DND-41 (cell line): ENCODE measurements around the gene TMTC4.

Experiments used
- ATAC-seq: fragments of 200-7000 bp; cut with Tn5 transposase; 3 replicates; pipeline ENCODE4 v1.9.1; 2021; ENCODE audit warnings: low read depth; ENCODE audit not compliant: insufficient read depth
- DNase-seq: peaks from one replicate; pipeline ENCODE4 v3.0.0-alpha.2; 2020
- H2AFZ ChIP-seq: 2 replicates; pipeline ENCODE4 v1.6.0; 2012; ENCODE audit warnings: low read depth, low read length
- H3K27ac ChIP-seq: 2 replicates; pipeline ENCODE4 v1.5.1; 2012; ENCODE audit warnings: low read length, inconsistent platforms
- H3K27me3 ChIP-seq: fragments of 200-600 bp; sonication (generic); 2 replicates; pipeline ENCODE4 v1.6.0; 2012; ENCODE audit warnings: low read length, mild to moderate bottlenecking, inconsistent platforms; ENCODE audit not compliant: insufficient read depth, poor library complexity
- H3K36me3 ChIP-seq: 2 replicates; pipeline ENCODE4 v1.5.1; 2012; ENCODE audit warnings: low read length, inconsistent platforms; ENCODE audit not compliant: insufficient read depth
- H3K4me1 ChIP-seq: 2 replicates; pipeline ENCODE4 v1.5.1; 2012; ENCODE audit warnings: mild to moderate bottlenecking, low read length; ENCODE audit not compliant: insufficient read depth
- H3K4me2 ChIP-seq: 2 replicates; pipeline ENCODE4 v1.6.0; 2012; ENCODE audit warnings: mild to moderate bottlenecking, moderate library complexity, low read length, inconsistent platforms; ENCODE audit not compliant: insufficient read depth
- H3K4me3 ChIP-seq, 2 experiments: fragments of 200-600 bp in 1 of 2; shearing (Covaris generic) in 1 of 2; 2 replicates each; pipeline ENCODE4 v1.5.1; 2012 to 2016; ENCODE audit warnings: inconsistent platforms in 2 of 2, low read length in 2 of 2, mild to moderate bottlenecking in 2 of 2, low read depth in 1 of 2, moderate library complexity in 1 of 2
- H3K79me2 ChIP-seq: 2 replicates; pipeline ENCODE4 v1.6.0; 2012; ENCODE audit warnings: low read length, inconsistent platforms; ENCODE audit not compliant: insufficient read depth
- H3K9ac ChIP-seq: 2 replicates; pipeline ENCODE4 v1.6.0; 2012; ENCODE audit warnings: low read depth, mild to moderate bottlenecking, inconsistent platforms, low read length, moderate library complexity
- H3K9me3 ChIP-seq: 2 replicates; pipeline ENCODE4 v1.5.1; 2012; ENCODE audit warnings: low read length, moderate library complexity, mild to moderate bottlenecking, inconsistent platforms; ENCODE audit not compliant: insufficient read depth, severe bottlenecking
- H4K20me1 ChIP-seq: 2 replicates; pipeline ENCODE4 v1.6.0; 2012; ENCODE audit warnings: low read length; ENCODE audit not compliant: insufficient read depth
- EZH2 ChIP-seq: IDR thresholded peaks from 3 replicates; pipeline ENCODE4 v1.6.1; 2012; ENCODE audit warnings: borderline replicate concordance, low read depth, mild to moderate bottlenecking, moderate library complexity, low read length, inconsistent platforms; ENCODE audit not compliant: severe bottlenecking
- TF ChIP-seq, protein P1 (sequence below): IDR thresholded peaks from 2 replicates; pipeline ENCODE4 v1.5.1; 2012; ENCODE audit warnings: borderline replicate concordance, low read length, moderate library complexity, mild to moderate bottlenecking; ENCODE audit not compliant: poor library complexity, severe bottlenecking; ENCODE audit errors: extremely low read depth

Gene TMTC4

DNA sequence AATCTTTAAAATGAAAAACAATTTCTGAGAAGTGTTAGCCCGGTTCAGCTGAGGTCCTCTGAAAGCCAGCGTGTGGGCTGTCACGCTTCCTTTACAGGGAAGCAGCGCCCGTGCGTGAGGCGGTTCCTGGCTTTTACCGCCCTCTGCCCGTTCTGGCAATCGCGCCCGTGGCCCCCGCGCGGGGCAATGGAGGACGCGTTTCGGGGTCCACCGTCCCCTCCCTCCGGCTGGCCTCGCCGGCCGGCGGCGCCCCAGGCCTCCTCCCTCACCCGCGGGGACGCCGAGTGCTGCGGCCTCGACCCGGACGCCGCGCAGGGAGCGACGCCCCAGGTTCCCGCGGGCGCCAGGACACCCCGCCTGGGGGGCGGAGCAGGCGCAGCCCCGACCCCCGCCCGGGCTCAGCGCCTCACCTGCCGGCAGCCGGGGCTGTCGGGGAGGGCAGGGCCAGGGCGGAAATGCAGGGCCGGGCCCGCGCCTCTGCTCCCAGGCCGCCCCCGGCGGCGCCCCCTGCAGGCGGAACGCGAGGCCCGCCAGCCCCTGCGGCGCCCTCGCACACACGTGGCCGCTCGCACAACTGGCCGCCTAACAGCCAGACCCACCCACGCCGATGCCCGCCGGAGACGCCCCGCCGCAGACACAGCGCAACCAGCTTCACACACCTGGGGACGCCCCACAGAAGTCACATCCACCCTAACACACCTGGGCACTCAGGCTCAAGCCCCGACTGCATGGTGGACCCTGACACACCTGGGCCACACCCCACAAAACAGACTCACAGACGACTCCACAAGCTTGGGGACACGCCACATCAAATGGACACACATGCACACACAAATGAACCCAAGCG, 86.0 kb downstream of the TMTC4 start, which contains the start of gene GGACT:
Gene GGACT, minus strand, starts transcription at position 459 of the 847 bp plus-strand sequence. CDS start 56,198 bp downstream, outside the sequence.
- peak within 1 kb of the TSS; percentile 45 to 76; a peak in 3 of 4 replicates for H3K4me3 ChIP-seq
- H3K27me3 ChIP-seq, result no peaks in the 10 kb centered on the region
- peak within 1 kb of the TSS; percentile 100 for H2AFZ ChIP-seq
- H3K9ac ChIP-seq, result peak within 1 kb of the TSS; percentile 93
- peak; percentile 84 for DNase-seq
- H4K20me1 ChIP-seq, result no peaks in the 10 kb centered on the region
- peak; percentile 92 for ATAC-seq
- H3K27ac ChIP-seq, result peak within 1 kb of the TSS; percentile 82
- TF ChIP-seq, protein P1, sequence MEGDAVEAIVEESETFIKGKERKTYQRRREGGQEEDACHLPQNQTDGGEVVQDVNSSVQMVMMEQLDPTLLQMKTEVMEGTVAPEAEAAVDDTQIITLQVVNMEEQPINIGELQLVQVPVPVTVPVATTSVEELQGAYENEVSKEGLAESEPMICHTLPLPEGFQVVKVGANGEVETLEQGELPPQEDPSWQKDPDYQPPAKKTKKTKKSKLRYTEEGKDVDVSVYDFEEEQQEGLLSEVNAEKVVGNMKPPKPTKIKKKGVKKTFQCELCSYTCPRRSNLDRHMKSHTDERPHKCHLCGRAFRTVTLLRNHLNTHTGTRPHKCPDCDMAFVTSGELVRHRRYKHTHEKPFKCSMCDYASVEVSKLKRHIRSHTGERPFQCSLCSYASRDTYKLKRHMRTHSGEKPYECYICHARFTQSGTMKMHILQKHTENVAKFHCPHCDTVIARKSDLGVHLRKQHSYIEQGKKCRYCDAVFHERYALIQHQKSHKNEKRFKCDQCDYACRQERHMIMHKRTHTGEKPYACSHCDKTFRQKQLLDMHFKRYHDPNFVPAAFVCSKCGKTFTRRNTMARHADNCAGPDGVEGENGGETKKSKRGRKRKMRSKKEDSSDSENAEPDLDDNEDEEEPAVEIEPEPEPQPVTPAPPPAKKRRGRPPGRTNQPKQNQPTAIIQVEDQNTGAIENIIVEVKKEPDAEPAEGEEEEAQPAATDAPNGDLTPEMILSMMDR, result peak; percentile 92
- TF ChIP-seq EZH2, result no peak
- peak within 1 kb of the TSS; percentile 97 for H3K4me2 ChIP-seq
- H3K79me2 ChIP-seq, result no peaks in the 10 kb centered on the region
- no peaks in the 10 kb centered on the region for H3K9me3 ChIP-seq
- no peaks in the 10 kb centered on the region for H3K36me3 ChIP-seq
- H3K4me1 ChIP-seq, result peaks cover 40% of the 10 kb centered on the region

DNA sequence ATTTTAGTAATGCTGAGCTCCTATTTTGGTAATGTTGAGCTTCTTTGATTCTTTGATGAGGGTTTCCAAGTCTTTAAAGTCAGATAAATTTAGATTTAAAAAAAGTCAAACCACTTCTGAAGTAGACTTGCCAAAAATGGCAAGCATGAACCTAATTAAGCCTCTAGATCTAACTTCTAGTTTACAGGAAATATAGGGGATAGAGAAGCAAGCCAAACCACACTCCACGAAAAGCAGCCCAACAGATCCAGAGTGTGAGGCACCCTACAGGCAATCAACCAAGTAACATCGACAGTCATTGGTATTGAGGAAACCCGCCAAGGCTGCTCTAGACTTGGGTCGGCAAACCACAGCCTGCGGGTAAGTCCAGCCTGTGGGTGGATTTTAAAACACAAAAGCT, 89.7 kb downstream of the TMTC4 start:
- no peak overlapping the region for H3K9ac ChIP-seq
- ATAC-seq (no peak), DNase-seq (peak; percentile 20)
- H3K27ac ChIP-seq, result no peak overlapping the region
- TF ChIP-seq, protein P1, result no peak
- TF ChIP-seq EZH2, result no peak
- H3K4me2 ChIP-seq, result no peak overlapping the region
- no peaks in the 10 kb centered on the region for H3K9me3 ChIP-seq
- no peak overlapping the region for H2AFZ ChIP-seq
- no peaks in the 10 kb centered on the region for H3K27me3 ChIP-seq
- no peak overlapping the region for H3K4me3 ChIP-seq
- 0 out of 2 replicates have a peak, but pooled peaks cover 3% of the 10 kb centered on the region for H3K36me3 ChIP-seq
- H3K79me2 ChIP-seq, result no peaks in the 10 kb centered on the region
- H3K4me1 ChIP-seq, result peaks cover 40% of the 10 kb centered on the region
- H4K20me1 ChIP-seq, result no peaks in the 10 kb centered on the region

DNA sequence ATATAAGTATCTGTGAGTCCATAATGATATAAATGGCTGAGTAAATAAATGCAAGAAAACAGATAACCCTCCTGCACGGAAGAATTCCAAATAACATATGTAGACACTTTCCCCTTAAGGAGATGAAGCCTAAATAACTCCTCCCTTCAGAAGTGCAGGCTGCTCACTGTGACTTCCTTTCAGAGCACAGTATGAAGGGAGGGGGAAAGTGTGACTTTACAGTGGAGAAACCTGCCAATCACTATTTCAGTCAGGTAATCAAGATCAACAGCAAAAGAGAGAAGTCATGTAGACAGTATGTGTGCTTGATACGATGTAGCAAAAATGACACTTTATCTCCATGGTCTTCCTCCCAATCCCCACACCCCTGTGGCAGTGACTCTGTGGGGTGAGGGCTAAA, 93.1 kb downstream of the TMTC4 start:
- 0 out of 2 replicates have a peak, but pooled peaks cover 3% of the 10 kb centered on the region for H3K36me3 ChIP-seq
- H3K79me2 ChIP-seq, result no peaks in the 10 kb centered on the region
- no peak overlapping the region for H2AFZ ChIP-seq
- no peak overlapping the region for H3K27ac ChIP-seq
- H3K4me1 ChIP-seq, result peaks cover 15% of the 10 kb centered on the region
- no peak for DNase-seq
- H3K9me3 ChIP-seq, result no peaks in the 10 kb centered on the region
- ATAC-seq, result no peak
- no peaks in the 10 kb centered on the region for H3K27me3 ChIP-seq
- no peak for TF ChIP-seq EZH2
- H4K20me1 ChIP-seq, result no peaks in the 10 kb centered on the region
- H3K4me2 ChIP-seq, result no peak overlapping the region
- no peak overlapping the region for H3K9ac ChIP-seq
- no peak overlapping the region for H3K4me3 ChIP-seq

DNA sequence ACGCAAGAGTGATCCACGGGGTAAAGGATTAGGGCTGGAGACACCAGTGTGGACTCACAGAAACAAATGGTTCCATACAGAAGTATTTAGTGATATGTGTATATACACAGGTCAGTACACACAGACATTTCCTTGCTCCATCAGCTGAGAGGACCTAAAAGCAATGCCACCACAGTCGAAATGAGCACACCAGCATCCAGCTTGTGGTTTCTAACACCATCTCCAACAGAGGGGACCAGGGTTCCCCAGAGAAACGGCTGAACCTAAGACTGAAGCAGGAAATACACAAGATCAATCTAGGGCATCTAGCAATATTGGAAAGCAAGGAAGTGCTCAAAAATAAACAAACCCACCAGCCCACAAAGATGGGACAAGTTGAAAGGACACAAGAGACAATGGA, 93.6 kb downstream of the TMTC4 start:
- no peaks in the 10 kb centered on the region for H4K20me1 ChIP-seq
- no peak overlapping the region for H3K4me3 ChIP-seq
- no peak for DNase-seq
- no peaks in the 10 kb centered on the region for H3K9me3 ChIP-seq
- no peaks in the 10 kb centered on the region for H3K27me3 ChIP-seq
- H3K79me2 ChIP-seq, result no peaks in the 10 kb centered on the region
- H3K9ac ChIP-seq, result no peak overlapping the region
- ATAC-seq, result no peak
- no peak overlapping the region for H2AFZ ChIP-seq
- H3K27ac ChIP-seq, result no peak overlapping the region
- 0 out of 2 replicates have a peak, but pooled peaks cover 3% of the 10 kb centered on the region for H3K36me3 ChIP-seq
- no peak for TF ChIP-seq EZH2
- TF ChIP-seq, protein P1, result no peak
- H3K4me1 ChIP-seq, result peaks cover 15% of the 10 kb centered on the region
- H3K4me2 ChIP-seq, result no peak overlapping the region
